HT1080 (cell line): ENCODE results near the gene SGK1. TPM values are rescaled to one million over a fixed set of nuclear protein-coding genes. Genes with fewer than 3 reads are reported as not detected.
"Not testable (repeated sequence)": the region's sequence is repeated elsewhere in the genome, so short reads cannot be mapped to it uniquely, and the experiment has no call there.

ENCODE experiments used
- DNase-seq: peaks from one replicate; pipeline ENCODE4 v3.0.0-alpha.2; 2015; ENCODE audit warnings: low read depth
- total RNA-seq: library from RNA; depleted of rRNA; stranded (reverse); fragments of >200 nt; shearing (Covaris generic); gene quantifications from 2 replicates; pipeline ENCODE4 v1.2.3, GENCODE V29; 2014

Gene SGK1
- total RNA-seq, 1 experiment from 2014 or later: 169 TPM

- no peak for DNase-seq
These were observed 61.0 kb downstream of the SGK1 start for GRCh38 chr6:134256862-134257261.

DNA sequence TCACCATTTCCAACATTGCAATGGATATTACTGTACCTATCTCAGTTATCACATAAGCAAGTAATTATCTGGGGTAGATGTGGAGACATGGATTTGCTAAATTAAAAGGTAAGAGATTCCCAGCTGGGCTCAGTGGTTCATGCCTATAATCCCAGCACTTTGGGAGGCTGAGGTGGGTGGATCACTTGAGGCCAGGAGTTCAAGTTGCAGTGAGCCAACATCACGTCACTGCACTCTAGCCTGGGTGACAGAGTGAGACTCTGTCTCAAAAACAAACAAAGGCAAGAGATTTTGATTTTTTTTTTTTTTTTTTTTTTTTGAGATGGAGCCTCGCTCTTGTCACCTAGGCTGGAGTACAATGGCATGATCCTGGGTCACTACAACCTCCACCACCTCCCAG is 62.6 kb downstream of the SGK1 start:
- not testable (repeated sequence) for DNase-seq

- no peak for DNase-seq
These were observed 63.8 kb downstream of the SGK1 start for GRCh38 chr6:134254118-134254517.

- DNase-seq: no peak
These were observed 64.2 kb downstream of the SGK1 start for GRCh38 chr6:134253681-134254080.

- DNase-seq: no peak
These were observed 66.6 kb downstream of the SGK1 start for GRCh38 chr6:134251320-134251719.

- no peak for DNase-seq
These were observed 67.1 kb downstream of the SGK1 start for GRCh38 chr6:134250776-134251175.

DNA sequence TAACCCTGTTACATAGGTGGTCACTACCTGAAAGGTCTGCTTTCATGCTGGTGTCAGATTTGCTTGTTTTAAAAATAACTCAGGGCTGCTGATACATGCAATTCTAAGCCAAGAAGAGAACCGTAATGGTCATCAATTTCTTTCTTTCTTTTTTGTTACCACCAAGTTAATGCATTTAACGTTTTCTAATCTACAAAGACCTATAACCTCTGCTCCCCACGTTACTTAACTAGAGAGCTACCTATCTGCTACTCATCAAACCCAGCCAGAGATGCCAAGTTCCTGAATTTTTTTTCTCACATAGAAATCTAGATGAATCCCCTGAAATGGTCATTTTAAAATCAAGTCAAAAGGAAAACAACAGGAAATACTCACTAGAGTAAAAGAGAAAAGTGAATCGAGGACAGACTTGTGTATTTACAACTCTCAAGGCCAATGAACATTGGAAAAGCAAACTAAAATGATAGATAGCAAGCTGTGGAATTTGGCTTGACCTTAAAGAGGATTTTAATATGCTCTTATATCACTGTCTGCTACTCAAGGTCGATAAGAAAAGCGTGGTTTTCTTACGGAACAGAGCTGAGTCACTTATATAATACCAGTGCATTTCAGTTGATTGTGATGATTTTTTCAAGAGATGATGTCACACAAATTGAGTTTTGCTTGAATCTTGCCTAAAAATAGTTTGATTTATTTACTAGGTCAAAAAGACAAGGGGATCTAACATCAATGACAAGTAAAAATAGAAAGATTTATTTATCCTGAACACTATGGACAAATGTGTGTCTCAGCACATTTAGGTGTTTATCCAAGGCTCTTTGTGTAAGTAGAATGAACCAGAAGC is 67.9 kb downstream of the SGK1 start:
- peak; percentile 17 for DNase-seq

- no peak for DNase-seq
These were observed 68.6 kb downstream of the SGK1 start for GRCh38 chr6:134249239-134249758.

- no peak for DNase-seq
These were observed 69.9 kb downstream of the SGK1 start for GRCh38 chr6:134247844-134248580.

DNA sequence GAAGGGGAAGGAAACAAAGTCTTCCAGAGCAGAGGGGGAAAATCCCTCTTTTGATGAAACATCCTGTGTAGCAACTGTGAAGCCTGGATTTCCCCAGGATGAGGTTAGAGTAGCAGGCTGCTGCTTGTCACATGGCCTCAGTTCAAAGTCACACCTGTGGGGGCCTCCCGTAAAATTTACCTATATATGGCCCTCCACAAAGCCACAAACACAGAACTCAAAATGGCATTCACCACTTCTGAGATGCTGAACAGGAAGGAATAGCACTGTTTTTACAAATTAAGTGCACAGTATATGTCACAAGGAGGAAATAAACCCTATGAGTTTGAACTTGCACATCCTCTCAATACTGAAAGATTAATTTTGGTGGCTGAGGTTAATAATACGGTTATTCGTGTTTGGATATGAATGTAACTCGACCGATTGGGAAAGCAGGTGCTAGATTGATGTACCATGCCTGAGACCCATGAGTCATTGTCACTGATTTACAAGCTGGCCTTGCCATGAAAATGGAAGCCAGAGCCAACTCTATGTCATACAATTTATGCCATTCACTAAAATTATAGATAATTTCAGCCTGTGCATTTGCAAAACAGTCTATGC is 70.6 kb downstream of the SGK1 start:
- DNase-seq: no peak

DNA sequence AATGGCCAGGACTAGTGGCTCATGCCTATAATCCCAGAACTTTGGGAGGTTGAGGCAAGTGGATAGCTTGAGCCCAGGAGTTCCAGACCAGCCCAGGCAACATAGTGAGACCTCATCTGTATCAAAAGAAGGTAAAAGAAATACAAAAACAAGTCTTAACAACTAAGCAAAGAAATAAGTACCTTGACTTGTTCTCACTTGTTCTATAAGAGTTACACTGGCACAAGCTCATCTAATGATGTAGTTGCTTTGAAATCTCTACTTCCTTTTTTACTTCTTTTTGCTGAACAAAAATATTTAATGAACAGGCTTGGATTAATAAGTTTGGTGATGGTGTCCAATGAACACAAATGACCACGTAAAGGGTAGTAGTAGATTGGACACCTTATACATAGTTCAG is 72.2 kb downstream of the SGK1 start:
- no peak for DNase-seq

GRCh38 chr6:134245041-134245440 is 72.9 kb downstream of the SGK1 start:
- DNase-seq: peak; percentile 17

- peak; percentile 6 for DNase-seq
These were observed 77.1 kb downstream of the SGK1 start for GRCh38 chr6:134240665-134241431.

GRCh38 chr6:134238960-134239795 is 78.7 kb downstream of the SGK1 start:
- DNase-seq: no peak

GRCh38 chr6:134238006-134238405 is 79.9 kb downstream of the SGK1 start:
- no peak for DNase-seq

- peak; percentile 83 for DNase-seq
These were observed 81.8 kb downstream of the SGK1 start for GRCh38 chr6:134235937-134236751.

GRCh38 chr6:134235334-134235733 is 82.6 kb downstream of the SGK1 start:
- DNase-seq: not testable (repeated sequence)

DNA sequence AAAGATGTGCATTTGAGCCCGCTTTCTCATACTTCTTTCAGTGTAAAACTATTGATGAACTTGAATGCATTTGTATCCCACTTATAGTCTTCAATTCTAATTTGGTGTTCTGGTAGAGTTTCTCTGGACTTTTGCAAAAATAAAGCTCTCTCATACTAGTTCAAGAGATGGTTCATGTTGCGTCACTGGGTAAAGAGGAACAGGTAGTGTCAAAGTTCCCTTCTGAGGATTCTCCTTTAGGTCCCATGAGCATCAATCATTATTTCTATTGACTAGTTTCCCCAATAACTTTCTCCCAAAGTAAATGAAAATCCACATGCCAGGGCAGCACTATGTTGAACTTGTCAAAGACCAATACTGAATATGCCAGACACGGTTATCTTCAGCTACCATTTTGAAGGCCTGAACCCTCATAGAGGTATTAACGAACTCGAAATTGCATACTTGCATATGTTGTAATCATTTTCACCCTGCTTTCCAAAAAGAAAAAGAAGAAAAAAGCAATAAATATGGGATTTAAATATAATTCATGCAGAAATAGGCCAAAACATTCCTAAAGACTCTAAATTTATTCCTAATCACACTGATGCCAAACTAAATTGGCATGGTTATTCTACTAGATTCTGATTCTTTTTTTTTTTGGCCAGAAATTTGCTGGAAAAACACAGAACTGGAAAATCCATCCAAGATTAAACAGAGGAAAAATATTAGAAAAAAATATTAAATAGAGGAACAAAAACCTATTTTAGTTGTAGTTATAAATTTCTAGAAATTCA is 84.5 kb downstream of the SGK1 start:
- DNase-seq: no peak

DNA sequence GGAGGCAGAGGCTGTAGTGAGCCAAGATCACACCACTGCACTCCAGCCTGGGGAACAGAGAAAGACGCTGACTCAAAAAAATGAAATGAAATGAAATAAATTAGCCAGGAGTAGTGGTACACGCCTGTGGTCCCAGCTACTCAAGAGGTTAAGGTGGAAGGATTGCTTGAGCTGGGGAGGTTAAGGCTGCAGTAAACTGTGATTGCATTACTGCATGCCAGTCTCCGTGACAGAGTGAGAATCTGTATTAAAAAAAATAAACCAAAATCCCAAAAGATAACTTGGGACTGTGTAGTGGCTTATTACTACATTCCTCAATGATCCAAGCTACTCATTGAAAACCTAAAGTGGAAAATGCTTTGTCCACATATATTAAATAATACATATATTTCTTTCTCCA is 87.0 kb downstream of the SGK1 start:
- DNase-seq: no peak
